Right atrium auricular region (tissue), 2 donors: ENCODE measurements around the gene ATP2B2. TPM values are rescaled to one million over a fixed set of nuclear protein-coding genes. Genes with fewer than 3 reads are reported as not detected.

Experiments
- DNase-seq: peaks from one replicate; pipeline ENCODE4 v3.0.0-alpha.2; 2019; ENCODE audit warnings: low spot score
- H3K27ac ChIP-seq, 2 donors: fragments of 200-600 bp; sonication (generic); 1 replicate in 1 of 2; 2 replicates in 1 of 2; pipeline ENCODE4 v1.5.1; 2016 to 2019
- H3K27me3 ChIP-seq, 2 donors: fragments of 200-600 bp; sonication (generic); one replicate each; pipeline versions ENCODE4 v1.5.1 to v1.6.0; 2017 to 2019
- H3K36me3 ChIP-seq: fragments of 200-600 bp; sonication (generic); one replicate; pipeline ENCODE4 v1.5.1; 2016
- H3K4me1 ChIP-seq, 2 donors: fragments of 200-600 bp; sonication (generic); one replicate each; pipeline versions ENCODE4 v1.5.1 to v1.6.0; 2017 to 2019
- H3K4me3 ChIP-seq, 2 donors: fragments of 200-600 bp; sonication (generic); 1 replicate in 1 of 2; 2 replicates in 1 of 2; pipeline ENCODE4 v1.5.1; 2017 to 2019; ENCODE audit warnings: mild to moderate bottlenecking in 1 of 2, moderate library complexity in 1 of 2
- H3K9me3 ChIP-seq, 2 donors: fragments of 200-600 bp; sonication (generic); one replicate each; pipeline ENCODE4 v1.5.1; 2019
- total RNA-seq, 2 donors: library from RNA; depleted of rRNA; stranded (reverse); fragments of >200 nt; gene quantifications; one replicate each; pipeline ENCODE4 v1.1.0, GENCODE V29; 2016
- TF ChIP-seq, protein P1 (sequence below), 2 donors: fragments of 200-600 bp; sonication (generic); IDR thresholded peaks; one replicate each; pipeline ENCODE4 v1.5.1; 2019; ENCODE audit warnings: antibody characterized with exemption in 2 of 2

Gene ATP2B2
- total RNA-seq, 2 donors from 2014 or later, result 0.12 to 0.15 TPM

DNA sequence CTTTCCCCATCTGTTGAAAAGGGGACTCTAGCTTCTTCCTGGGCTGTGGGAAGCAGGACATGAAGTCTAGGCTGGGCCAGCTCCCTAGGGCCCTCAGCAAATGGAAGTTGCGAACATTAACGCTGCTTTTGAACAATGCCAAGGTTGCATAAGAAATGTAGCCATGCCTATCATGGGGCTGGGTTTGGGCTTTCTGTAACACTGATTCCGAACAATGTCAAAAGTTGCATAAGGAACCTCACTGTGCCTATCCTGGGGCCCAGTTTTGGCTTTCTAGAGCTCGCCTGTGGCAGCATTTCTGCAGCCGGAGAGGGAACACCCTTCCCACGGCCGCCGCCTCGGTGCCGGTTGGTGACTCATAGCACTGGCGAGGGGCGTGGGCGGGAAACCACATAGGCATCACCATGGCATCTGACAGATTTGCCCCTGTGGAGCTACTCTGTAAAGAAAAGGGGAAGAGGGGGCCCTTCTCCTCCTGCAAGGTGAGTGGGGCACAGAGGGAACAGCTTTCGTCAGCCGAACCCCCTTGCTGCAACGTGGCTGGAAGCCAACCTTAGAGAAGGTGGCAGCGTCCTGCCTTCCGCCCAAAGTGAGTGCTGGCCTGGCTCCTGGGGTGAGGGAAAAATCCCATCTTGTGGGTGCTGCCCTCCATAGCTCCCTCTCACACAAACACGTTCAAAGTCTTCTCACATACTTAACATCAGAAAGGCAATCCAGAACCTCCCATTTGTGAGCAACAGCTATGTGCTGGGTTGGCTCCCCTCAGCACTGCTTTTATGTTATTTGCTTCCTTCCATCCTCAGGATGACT is 46.6 kb upstream of the ATP2B2 start:
- Histone ChIP-seq H3K4me3 (no peak overlapping the region), H3K4me1 (no peaks in the 10 kb centered on the region)
- DNase-seq, result peak; percentile 60

DNA sequence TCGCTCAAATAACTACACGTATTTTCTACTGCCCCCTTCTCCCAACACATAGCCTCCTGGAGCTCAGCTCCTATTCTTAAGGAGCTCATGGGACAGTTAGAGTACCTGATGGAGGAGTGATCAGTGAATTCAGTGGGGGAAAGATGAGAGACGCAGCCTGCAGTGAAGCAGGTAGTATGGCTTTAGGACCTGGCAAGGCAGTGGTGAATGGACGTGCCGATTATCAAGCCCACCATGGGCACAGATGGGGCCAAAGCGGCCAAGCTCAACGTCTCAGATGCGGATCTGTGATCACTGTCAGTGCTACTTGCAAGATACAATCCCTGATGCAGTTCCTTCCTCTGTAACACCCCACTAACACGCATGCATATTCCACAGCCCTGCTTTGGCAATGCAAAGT is 45.8 kb upstream of the ATP2B2 start:
- Histone ChIP-seq H3K27ac (no peak overlapping the region), H3K27me3 (no peaks in the 10 kb centered on the region), H3K4me1 (no peaks in the 10 kb centered on the region), H3K36me3 (no peaks in the 10 kb centered on the region), H3K4me3 (no peak overlapping the region), H3K9me3 (no peaks in the 10 kb centered on the region)
- TF ChIP-seq, protein P1, sequence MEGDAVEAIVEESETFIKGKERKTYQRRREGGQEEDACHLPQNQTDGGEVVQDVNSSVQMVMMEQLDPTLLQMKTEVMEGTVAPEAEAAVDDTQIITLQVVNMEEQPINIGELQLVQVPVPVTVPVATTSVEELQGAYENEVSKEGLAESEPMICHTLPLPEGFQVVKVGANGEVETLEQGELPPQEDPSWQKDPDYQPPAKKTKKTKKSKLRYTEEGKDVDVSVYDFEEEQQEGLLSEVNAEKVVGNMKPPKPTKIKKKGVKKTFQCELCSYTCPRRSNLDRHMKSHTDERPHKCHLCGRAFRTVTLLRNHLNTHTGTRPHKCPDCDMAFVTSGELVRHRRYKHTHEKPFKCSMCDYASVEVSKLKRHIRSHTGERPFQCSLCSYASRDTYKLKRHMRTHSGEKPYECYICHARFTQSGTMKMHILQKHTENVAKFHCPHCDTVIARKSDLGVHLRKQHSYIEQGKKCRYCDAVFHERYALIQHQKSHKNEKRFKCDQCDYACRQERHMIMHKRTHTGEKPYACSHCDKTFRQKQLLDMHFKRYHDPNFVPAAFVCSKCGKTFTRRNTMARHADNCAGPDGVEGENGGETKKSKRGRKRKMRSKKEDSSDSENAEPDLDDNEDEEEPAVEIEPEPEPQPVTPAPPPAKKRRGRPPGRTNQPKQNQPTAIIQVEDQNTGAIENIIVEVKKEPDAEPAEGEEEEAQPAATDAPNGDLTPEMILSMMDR (IDR thresholded peaks at IDR 0.05), result no peak
- DNase-seq, result no peak

More for the DNA sequence above, 46.6 kb upstream of the ATP2B2 start:
- H3K36me3 ChIP-seq, result no peaks in the 10 kb centered on the region
- TF ChIP-seq, protein P1 (IDR thresholded peaks at IDR 0.05), result no peak
- no peaks in the 10 kb centered on the region for H3K9me3 ChIP-seq
- H3K27ac ChIP-seq, result no peak overlapping the region
- H3K27me3 ChIP-seq, result no peaks in the 10 kb centered on the region

DNA sequence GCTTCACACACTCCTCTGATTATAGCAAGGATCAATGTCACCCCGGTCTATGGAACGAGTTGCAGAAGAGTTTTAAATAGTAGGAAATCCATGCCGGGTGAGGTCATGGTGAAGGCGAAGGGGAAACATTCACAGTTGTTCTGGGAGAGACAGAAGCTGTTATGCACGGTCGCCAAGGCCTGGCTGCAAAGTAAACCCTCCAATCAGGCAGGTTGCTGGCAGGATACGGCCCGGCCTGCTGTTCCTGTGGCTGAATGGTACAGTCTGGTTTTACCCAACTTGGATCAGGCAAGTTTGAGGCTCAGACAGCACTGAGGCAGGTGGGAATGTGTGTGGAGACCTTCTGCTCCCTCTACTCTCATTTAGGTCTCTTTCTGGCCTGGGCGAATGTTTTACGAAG is 45.3 kb upstream of the ATP2B2 start:
- H3K4me1 ChIP-seq, result no peaks in the 10 kb centered on the region
- H3K27ac ChIP-seq, result no peak overlapping the region
- H3K27me3 ChIP-seq, result no peaks in the 10 kb centered on the region
- TF ChIP-seq, protein P1 (IDR thresholded peaks at IDR 0.05), result no peak
- peak; percentile 44 for DNase-seq
- no peak overlapping the region for H3K4me3 ChIP-seq
- H3K9me3 ChIP-seq, result no peaks in the 10 kb centered on the region
- H3K36me3 ChIP-seq, result no peaks in the 10 kb centered on the region

DNA sequence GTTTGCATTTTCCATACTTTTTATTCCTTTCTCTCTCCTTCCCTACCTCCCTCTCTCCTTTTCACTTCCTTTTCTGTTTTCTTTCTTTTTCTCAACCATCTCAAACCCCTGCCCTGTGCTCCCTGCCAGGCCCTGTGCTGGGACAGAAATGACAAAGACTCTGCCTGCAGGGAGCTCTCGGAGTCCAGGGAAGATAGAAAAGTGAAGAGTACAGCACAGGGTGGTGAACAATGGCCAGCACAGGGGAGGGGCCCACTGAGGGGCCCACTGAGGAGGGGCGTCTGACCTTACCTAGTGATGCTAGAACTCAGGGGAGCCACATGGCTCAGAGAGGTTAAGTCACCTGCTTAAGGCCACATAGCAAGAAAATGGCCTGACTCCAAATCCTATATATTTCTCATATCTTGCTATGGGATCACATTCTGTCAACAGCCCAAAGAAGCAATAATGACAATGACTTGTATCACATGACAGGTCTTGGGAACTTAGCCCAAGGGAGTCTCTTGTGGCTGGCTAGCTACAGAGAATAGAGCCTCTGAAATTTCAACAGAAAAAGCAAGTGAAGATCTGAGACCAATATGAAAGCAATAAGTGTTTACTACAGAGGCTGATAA is 44.3 kb upstream of the ATP2B2 start:
- no peaks in the 10 kb centered on the region for H3K4me1 ChIP-seq
- DNase-seq, result no peak
- H3K27ac ChIP-seq, result no peak overlapping the region
- H3K9me3 ChIP-seq, result no peaks in the 10 kb centered on the region
- H3K27me3 ChIP-seq, result no peaks in the 10 kb centered on the region
- H3K36me3 ChIP-seq, result no peaks in the 10 kb centered on the region
- no peak overlapping the region for H3K4me3 ChIP-seq
- TF ChIP-seq, protein P1 (IDR thresholded peaks at IDR 0.05), result no peak

DNA sequence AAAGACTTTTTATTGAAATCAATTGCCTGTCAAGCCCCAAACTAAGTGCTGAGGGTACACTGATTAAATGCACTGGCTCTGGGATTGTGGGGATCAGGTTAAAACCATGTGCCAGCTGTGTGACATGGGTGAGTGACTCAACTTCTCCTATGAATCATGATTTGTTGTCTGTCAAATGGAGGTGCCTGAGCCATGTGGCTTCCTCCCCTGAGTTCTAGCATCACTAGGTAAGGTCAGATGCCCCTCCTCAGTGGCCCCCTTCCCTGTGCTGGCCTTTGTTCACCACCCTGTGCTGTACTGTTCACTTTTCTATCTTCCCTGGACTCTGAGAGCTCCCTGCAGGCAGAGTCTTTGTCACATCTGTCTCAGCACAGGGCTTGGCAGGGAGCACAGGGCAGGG is 43.6 kb upstream of the ATP2B2 start:
- Histone ChIP-seq H3K4me1 (no peaks in the 10 kb centered on the region), H3K4me3 (no peak overlapping the region), H3K27me3 (no peaks in the 10 kb centered on the region), H3K9me3 (no peaks in the 10 kb centered on the region), H3K36me3 (no peaks in the 10 kb centered on the region), H3K27ac (no peak overlapping the region)
- TF ChIP-seq, protein P1 (IDR thresholded peaks at IDR 0.05), result no peak
- DNase-seq, result peak; percentile 38
